Activated T-cell treated with anti-CD3 and anti-CD28 coated beads, Interleukin-2, amount 50 U/mL, for 24 hours (primary cell): ENCODE data around the gene NAGS.
"Not testable (repeated sequence)": the region's sequence is repeated elsewhere in the genome, so short reads cannot be mapped to it uniquely, and the experiment has no call there.

Experiments
- DNase-seq: peaks from one replicate; pipeline ENCODE4 v3.0.0-alpha.2; 2020
- H3K27ac Mint-ChIP-seq: 2 replicates; pipeline ENCODE4 v1.8.0; 2020; ENCODE audit warnings: mild to moderate bottlenecking, mixed read lengths
- H3K27me3 Mint-ChIP-seq: 2 replicates; pipeline ENCODE4 v1.8.0; 2020; ENCODE audit warnings: mixed read lengths
- H3K36me3 Mint-ChIP-seq: 2 replicates; pipeline ENCODE4 v1.8.0; 2020; ENCODE audit warnings: low read depth, mixed read lengths
- H3K4me1 Mint-ChIP-seq: 2 replicates; pipeline ENCODE4 v1.8.0; 2020; ENCODE audit warnings: low read depth, mixed read lengths
- H3K4me3 Mint-ChIP-seq: 2 replicates; pipeline ENCODE4 v1.8.0; 2020; ENCODE audit warnings: mild to moderate bottlenecking, moderate library complexity, mixed read lengths
- H3K9me3 Mint-ChIP-seq: 2 replicates; pipeline ENCODE4 v1.8.0; 2020; ENCODE audit warnings: mixed read lengths

The NAGS gene

DNA sequence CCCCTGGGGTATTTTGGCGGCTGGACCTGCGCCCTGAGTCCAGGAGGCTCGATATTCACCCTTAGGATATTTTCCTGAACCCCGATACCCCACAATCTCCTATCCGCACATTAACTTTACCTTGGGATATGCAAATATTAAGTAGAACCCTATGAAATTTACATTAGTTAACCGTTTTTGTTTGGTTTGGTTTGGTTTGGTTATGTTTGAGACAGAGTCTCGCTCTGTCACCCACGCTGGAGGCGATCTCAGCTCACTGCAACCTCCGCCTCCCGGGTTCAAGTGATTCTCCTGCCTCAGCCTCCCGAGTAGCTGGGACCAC lies 9.3 kb upstream of the NAGS start:
- Mint-ChIP-seq H3K36me3 (no peaks in the 10 kb centered on the region), H3K27me3 (peaks cover 31% of the 10 kb centered on the region), H3K4me3 (no peak overlapping the region), H3K9me3 (no peaks in the 10 kb centered on the region), H3K4me1 (peaks cover 4% of the 10 kb centered on the region), H3K27ac (no peak overlapping the region)
- DNase-seq, result no peak

DNA sequence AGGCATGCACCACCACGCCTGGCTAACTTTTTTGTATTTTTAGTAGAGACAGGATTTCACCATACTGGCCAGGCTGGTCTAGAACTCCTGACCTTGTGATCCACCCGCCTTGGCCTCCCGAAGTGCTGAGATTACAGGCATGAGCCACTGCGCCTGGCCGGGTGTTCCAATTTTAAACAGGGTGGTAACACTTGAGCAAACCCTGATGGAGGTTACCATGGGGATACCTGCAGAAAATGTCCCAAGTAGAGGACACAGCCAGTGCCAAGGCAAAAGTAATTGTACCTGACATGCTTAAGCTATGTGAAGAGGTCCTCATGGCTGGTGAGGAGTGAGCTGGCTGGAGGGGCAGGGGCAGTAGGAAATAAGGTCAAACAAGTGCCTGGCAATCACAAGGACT lies 7.2 kb upstream of the NAGS start:
- not testable (repeated sequence) for H3K27ac Mint-ChIP-seq, DNase-seq, H3K36me3 Mint-ChIP-seq, H3K9me3 Mint-ChIP-seq, H3K4me1 Mint-ChIP-seq, H3K4me3 Mint-ChIP-seq
- peaks cover 31% of the 10 kb centered on the region for H3K27me3 Mint-ChIP-seq

DNA sequence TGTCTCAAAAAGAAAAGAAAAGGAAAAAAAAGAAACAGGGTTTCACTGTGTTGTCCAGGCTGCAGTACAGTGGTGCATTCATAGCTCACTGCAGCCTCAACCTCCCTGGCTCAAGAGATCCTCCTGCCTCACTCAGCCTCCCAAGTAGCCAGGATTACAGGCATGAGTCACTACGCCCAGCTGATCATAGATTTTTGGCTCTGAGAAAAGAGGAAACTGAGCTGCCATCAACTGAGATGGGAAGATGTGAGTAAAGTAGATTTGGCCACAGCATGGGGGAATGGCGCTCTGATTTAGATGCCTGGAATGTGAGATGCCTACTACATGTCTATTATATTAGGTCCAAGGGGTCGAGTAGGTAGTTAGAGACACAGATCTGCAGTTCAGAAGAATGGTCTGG lies 5.9 kb upstream of the NAGS start:
- no peak overlapping the region for H3K4me3 Mint-ChIP-seq
- no peak for DNase-seq
- H3K27ac Mint-ChIP-seq, result no peak overlapping the region
- H3K36me3 Mint-ChIP-seq, result no peaks in the 10 kb centered on the region
- H3K27me3 Mint-ChIP-seq, result peaks cover 27% of the 10 kb centered on the region
- no peaks in the 10 kb centered on the region for H3K9me3 Mint-ChIP-seq
- peaks cover 4% of the 10 kb centered on the region for H3K4me1 Mint-ChIP-seq

DNA sequence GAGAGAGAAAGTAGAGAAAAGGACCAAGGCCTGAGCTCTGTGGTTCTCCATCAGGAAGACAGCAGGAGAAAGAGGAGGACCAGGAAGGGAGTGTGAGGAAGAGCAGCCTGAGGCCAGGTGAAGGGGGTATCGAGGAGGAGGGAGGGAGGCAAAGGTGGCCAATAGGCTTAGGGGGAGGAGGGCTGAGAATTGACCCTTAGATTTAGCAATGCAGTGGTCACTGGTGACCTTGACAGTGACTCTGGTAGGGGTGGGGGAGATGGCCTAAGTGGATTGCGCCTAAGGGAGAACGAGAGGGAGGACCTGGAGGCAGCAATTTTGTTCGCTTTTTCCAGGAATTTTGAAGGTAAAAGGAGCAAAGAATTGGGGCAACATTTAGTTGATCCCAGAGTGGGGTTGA lies 5.4 kb upstream of the NAGS start:
- Mint-ChIP-seq H3K4me1 (peaks cover 4% of the 10 kb centered on the region), H3K9me3 (no peaks in the 10 kb centered on the region), H3K27ac (no peak overlapping the region), H3K36me3 (no peaks in the 10 kb centered on the region), H3K27me3 (peaks cover 27% of the 10 kb centered on the region), H3K4me3 (no peak overlapping the region)
- no peak for DNase-seq

DNA sequence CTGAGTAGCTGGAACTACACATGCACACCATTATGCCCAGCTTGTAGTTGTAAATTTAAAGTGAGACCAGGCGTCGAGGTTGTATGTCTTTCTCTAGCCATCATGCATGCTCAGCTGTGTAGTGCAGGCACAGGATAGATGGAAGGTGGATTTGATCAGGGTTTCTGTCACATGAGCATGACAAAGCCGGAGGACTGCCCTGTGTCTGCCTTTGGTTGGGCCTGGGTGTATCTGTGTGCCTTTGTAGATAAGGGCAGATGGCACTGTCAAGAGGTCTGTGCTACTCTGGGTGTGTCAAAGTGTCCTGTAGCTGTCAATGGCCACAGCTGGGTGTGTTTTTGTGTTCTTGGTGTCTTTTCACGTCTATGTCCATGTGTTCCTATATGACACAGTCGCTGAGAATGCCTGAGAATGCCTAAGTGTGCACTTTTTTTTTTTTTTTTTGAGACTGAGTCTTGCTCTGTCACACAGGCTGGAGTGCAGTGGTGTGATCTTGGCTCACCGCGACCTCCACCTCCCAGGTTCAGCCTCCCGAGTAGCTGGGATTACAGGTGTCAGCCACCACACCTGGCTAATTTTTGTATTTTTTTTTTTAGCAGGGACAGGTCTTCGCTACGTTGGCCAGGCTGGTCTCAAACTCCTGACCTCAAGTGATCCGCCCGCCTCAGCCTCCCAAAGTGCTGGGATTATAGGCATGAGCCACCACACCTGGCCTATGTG lies 4.1 kb upstream of the NAGS start:
- Mint-ChIP-seq H3K9me3 (no peaks in the 10 kb centered on the region), H3K27ac (no peak overlapping the region), H3K4me1 (peaks cover 1% of the 10 kb centered on the region), H3K27me3 (peaks cover 22% of the 10 kb centered on the region), H3K36me3 (no peaks in the 10 kb centered on the region), H3K4me3 (no peak overlapping the region)
- DNase-seq, result no peak

DNA sequence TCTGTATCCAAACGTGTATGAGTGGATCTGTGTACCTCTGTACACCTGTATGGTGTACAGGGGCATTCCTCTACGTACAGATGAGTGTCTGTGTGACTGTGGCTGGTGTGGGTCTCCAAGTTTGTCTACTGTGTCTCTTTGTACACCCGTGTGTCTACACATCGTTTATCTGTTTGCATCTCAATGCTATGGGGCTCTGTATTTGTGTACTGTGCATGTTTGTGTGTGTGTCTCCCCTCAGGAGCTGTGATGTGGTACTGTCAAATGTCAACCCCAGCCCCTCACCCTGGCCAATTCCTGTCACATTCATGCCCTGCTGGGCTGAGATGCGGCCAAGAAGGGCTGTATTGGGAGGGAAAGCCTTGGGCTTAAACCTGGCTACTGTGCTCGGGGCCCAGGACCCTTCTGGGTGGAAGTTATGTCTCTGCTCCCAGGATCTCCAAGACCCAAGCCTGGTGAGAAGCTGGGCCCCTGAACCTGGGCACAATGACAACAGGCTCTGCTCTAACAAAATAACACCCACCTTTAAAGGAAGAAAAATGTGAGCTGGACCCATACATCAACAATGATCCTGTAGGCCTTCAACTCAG lies 3.5 kb upstream of the NAGS start:
- no peak overlapping the region for H3K4me3 Mint-ChIP-seq
- H3K4me1 Mint-ChIP-seq, result peaks cover 3% of the 10 kb centered on the region
- no peaks in the 10 kb centered on the region for H3K36me3 Mint-ChIP-seq
- no peaks in the 10 kb centered on the region for H3K9me3 Mint-ChIP-seq
- no peak for DNase-seq
- H3K27me3 Mint-ChIP-seq, result peaks cover 26% of the 10 kb centered on the region
- no peak overlapping the region for H3K27ac Mint-ChIP-seq

DNA sequence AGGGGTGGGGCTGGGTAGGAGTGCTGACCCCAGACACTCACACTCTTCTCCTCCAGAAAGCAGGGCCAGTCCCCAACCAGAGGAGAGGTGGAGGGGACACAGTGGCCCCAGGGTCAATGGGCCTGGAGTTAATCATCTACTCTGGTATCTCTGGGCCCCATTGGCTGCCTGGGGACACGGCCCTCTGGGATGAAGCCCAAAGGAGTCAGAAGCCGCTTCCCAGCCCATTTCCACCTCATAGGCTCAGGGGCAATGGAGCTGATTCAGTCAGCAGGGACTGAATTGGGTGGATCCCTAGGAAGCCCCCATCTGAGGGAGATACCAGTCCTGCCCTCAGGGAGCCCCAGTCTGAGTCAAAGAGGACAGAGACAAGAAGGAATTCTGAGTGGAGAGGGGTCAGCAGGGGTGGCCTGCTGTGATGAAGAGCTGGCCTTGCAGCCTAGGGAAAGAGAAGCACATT lies 2.9 kb upstream of the NAGS start:
- no peak for DNase-seq
- H3K4me3 Mint-ChIP-seq, result no peak overlapping the region
- no peaks in the 10 kb centered on the region for H3K36me3 Mint-ChIP-seq
- H3K9me3 Mint-ChIP-seq, result no peaks in the 10 kb centered on the region
- no peak overlapping the region for H3K27ac Mint-ChIP-seq
- peaks cover 26% of the 10 kb centered on the region for H3K27me3 Mint-ChIP-seq
- H3K4me1 Mint-ChIP-seq, result peaks cover 8% of the 10 kb centered on the region

DNA sequence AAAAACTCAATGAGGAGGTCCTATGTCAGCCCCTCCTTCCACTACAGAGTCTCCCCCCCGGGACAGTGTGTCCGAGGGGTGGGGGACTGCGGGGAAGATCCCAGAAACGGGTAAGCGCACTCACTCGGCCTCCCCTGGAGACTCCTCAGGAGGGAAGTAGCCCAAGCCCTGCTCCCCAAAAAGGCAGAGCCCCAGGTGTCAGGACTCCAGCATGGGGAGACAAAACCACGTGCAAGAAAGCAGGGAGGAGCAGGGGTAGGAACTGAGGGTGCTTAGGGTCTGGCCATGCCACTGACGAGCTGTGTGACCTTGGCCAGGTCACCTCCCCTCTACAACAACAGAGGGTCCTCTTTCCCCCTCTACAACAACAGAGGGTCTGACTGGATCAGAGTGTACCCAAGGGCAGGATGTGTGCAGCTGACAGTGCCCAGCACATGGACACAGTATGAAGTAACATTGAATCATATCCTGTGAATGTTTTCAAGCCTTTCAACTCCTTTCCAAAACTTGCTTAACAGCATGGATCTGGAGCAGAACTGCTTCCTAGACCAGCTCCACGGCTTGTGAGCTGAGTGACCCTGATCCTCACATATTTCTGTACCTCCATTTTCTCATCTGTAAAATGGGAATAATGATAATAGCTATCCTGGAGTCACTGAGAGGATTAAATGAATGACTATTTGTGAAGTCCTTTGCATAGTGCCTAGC lies 2.1 kb upstream of the NAGS start:
- no peaks in the 10 kb centered on the region for H3K9me3 Mint-ChIP-seq
- no peak overlapping the region for H3K27ac Mint-ChIP-seq
- no peak overlapping the region for H3K4me3 Mint-ChIP-seq
- peaks cover 25% of the 10 kb centered on the region for H3K27me3 Mint-ChIP-seq
- DNase-seq, result no peak
- no peaks in the 10 kb centered on the region for H3K36me3 Mint-ChIP-seq
- H3K4me1 Mint-ChIP-seq, result peaks cover 12% of the 10 kb centered on the region

DNA sequence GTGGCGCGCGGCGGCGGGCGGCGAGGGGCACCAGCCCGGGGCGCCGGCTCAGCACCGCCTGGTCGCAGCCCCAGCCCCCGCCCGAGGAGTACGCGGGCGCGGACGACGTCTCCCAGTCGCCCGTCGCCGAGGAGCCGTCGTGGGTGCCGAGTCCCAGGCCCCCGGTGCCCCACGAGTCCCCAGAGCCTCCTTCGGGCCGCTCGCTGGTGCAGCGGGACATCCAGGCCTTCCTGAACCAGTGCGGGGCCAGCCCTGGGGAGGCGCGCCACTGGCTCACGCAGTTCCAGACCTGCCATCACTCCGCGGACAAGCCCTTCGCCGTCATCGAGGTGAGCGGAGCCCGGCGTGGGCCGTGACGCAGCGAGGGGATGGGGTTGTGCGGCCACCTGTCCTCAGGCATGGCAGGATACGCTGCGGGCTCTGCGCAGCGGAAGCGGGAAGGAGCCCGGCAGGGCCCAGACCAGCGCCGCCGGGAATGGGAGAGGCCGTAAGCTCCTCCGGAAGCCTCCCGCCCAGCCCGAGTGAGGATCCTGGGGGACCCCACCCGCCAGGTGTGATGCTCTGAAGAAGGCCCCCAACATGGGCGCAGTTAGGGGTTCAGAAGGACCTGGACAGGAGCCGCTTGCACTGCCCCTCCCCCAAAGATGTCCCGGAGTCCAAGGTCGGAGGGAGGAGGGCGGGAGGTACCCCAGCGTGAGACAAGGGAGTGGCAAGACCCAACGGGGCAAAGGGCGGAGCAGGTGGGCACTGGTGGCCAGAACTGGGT lies 522 bp downstream of the NAGS start:
- Mint-ChIP-seq H3K27ac (no peak overlapping the region), H3K9me3 (no peaks in the 10 kb centered on the region), H3K4me3 (no peak overlapping the region), H3K4me1 (peaks cover 26% of the 10 kb centered on the region), H3K36me3 (peaks cover 6% of the 10 kb centered on the region), H3K27me3 (peaks cover 26% of the 10 kb centered on the region)
- peak; percentile 53 for DNase-seq

DNA sequence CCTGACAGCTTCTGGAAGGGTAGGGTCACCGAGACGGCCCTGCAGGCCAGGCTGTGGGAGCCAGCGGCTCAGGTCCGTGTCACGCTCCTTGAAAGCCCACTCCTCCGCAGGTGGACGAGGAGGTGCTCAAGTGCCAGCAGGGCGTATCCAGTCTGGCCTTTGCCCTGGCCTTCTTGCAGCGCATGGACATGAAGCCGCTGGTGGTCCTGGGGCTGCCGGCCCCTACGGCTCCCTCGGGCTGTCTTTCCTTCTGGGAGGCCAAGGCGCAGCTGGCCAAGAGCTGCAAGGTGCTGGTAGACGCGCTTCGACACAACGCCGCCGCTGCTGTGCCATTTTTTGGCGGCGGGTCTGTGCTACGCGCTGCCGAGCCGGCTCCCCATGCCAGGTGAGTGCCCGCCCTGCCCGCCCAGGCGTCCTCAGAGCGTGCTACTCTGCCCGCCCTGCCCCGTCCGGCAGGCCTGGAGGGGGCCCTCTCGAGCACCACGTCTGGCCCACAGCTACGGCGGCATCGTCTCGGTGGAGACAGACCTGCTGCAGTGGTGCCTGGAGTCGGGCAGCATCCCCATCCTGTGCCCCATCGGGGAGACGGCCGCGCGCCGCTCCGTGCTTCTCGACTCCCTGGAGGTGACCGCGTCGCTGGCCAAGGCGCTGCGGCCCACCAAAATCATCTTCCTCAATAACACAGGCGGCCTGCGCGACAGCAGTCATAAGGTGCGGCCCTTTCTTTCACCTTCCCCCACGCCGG lies 1.3 kb downstream of the NAGS start:
- peaks cover 26% of the 10 kb centered on the region for H3K27me3 Mint-ChIP-seq
- H3K9me3 Mint-ChIP-seq, result no peaks in the 10 kb centered on the region
- peaks cover 26% of the 10 kb centered on the region for H3K4me1 Mint-ChIP-seq
- peak overlapping the region; percentile 82 for H3K4me3 Mint-ChIP-seq
- peak overlapping the region; percentile 76 for H3K27ac Mint-ChIP-seq
- DNase-seq, result peak; percentile 59
- peaks cover 11% of the 10 kb centered on the region for H3K36me3 Mint-ChIP-seq

DNA sequence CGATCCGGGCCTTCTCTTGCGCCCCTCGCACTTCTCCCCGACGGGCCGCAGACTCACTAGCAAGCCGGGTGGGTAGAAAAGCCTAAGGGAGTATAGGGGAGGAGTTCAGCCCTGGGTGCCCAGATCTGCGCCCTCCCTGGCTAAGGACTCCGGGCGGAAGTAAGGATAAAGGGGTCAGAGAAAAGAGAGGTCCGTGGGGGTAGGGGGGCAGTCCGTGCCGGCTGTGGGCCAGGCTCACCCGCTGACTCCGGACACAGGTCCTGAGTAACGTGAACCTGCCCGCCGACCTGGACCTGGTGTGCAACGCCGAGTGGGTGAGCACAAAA lies 1.8 kb downstream of the NAGS start:
- Mint-ChIP-seq H3K4me1 (peaks cover 26% of the 10 kb centered on the region), H3K9me3 (no peaks in the 10 kb centered on the region), H3K27ac (peak overlapping the region; percentile 76), H3K36me3 (peaks cover 16% of the 10 kb centered on the region), H3K4me3 (peak overlapping the region; percentile 82), H3K27me3 (peaks cover 26% of the 10 kb centered on the region)
- DNase-seq, result no peak

DNA sequence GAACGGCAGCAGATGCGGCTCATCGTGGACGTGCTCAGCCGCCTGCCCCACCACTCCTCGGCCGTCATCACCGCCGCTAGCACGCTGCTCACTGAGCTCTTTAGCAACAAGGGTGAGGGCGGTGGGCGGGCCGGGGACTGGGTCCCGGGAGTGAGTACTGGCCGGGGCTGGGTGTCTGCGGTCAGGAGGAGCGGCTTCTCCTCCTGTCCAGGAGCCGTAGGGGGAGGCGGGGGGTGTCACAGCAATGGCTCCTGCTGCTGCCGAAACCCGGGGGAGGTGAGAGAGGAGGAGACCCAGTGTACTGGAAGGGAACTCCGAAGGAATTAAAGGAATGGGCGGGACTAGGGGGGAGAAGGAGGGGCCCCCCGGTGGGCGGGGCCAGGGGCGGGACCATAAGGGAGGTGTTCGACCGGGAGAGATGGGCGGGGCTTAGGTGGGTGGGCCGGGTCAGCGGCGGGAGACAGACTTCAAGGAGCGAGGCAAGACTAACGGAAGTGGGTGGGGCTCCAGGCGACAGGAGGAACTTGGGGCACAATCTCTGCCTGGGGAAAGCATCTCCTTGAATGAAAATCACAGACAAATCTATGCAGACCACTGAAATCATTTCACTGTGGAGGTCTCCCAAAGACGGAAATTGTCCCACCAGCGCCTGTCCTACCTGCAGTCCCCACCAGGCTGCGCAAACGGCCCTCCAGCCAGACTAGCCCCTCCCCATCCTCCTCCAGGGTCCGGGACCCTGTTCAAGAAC lies 2.4 kb downstream of the NAGS start:
- Mint-ChIP-seq H3K4me1 (peaks cover 26% of the 10 kb centered on the region), H3K4me3 (peak overlapping the region; percentile 82), H3K27ac (peak overlapping the region; percentile 76), H3K9me3 (no peaks in the 10 kb centered on the region), H3K36me3 (peaks cover 21% of the 10 kb centered on the region), H3K27me3 (peaks cover 26% of the 10 kb centered on the region)
- peak; percentile 97 for DNase-seq

DNA sequence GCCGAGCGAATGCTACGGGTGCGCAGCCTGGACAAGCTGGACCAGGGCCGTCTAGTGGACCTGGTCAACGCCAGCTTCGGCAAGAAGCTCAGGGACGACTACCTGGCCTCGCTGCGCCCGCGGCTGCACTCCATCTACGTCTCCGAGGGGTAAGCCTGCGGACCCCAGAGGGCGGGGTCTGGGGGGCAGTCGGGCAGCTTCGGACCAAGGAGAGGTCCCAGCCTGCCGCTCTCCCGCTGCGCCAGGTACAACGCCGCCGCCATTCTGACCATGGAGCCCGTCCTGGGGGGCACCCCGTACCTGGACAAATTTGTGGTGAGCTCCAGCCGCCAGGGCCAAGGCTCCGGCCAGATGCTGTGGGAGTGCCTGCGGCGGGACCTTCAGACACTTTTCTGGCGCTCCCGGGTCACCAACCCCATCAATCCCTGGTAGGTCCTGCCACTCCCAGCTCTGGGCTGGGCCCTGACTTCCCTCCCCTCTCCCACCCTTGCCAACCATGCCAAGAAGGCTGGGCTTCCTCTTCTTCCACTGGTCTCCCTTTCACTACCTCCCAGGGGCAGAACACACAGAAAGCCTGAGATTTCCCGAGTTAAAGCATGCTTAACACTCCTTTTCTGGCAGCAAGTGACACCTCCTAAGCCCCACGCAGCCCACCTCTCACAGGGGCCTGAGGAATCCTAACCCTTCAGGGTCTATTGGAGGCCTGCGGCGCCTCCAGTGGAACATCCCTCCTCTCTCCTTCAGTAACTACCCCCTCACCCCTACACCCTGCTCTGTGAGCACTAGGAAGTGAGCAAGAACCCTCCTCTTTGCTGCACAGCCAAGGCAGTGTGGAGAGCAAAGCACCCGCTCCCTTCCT lies 3.2 kb downstream of the NAGS start:
- DNase-seq, result no peak
- Mint-ChIP-seq H3K36me3 (peaks cover 27% of the 10 kb centered on the region), H3K4me3 (peak overlapping the region; percentile 82), H3K27ac (no peak overlapping the region), H3K9me3 (no peaks in the 10 kb centered on the region), H3K4me1 (peaks cover 26% of the 10 kb centered on the region), H3K27me3 (peaks cover 26% of the 10 kb centered on the region)
